ENCODE results near the gene SLC25A11.

The SLC25A11 gene

DNA sequence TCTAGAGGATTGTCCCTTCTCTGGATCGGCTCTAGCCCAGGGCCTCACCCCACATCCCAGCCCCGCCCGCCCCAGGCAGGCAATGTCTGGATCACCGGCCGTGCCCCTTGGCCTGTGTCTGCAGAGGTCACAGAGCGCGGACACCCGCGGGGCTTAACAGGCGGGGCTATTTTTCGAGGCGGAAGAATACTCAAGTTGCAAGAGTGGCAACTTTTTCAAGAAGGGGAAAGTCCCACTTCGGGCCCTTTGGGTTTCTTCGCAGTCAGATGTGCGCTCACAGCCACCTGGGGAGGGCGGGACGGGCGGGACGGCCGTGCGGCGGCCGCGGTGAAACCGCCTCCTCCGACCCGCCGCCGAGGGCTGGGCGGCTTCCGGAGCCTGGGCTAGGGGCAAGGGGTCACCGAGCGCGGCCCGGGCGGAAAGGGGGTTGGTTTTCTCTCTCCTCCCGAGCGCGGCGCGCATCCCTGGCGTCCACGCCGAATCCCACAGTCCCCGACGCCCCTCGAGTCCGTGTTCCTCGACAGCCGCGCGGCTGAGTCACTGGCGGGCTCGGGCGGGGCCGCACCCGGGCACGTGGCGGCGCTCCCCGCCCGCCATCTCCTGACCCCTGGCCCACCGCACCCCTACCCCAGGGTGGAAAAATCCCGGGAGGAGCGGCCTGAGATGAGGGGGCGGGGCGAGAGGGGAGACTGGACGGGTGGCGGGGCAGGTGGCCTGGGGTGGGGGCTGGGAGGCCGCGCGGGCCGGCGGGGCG, 9.7 kb upstream of the SLC25A11 start:
- TF ChIP-seq REST (IDR thresholded peaks at IDR 0.05; ENCODE audit: insufficient read depth in 1 of 2, low read depth in 2 of 2, low read length in 2 of 2), result no peak
- peak; percentile 29; the same call in 1 of the 2 replicates for TF ChIP-seq SIN3A (IDR thresholded peaks at IDR 0.05; ENCODE audit: borderline replicate concordance, insufficient read depth, low read length)
- no peak; the same call in 1 of the 2 replicates for TF ChIP-seq POLR2AphosphoS5 (IDR thresholded peaks at IDR 0.05; ENCODE audit: low read depth, low read length)
- TF ChIP-seq FOXP2 (optimal IDR thresholded peaks at IDR 0.05; ENCODE audit: borderline replicate concordance, extremely low read depth, extremely low read length, insufficient read depth), result peak; percentile 11
- 0 out of 2 replicates have a peak, but pooled peaks have one; percentile 12 for TF ChIP-seq TAF1 (IDR thresholded peaks at IDR 0.05; ENCODE audit: borderline replicate concordance, insufficient read depth, low read length)

DNA sequence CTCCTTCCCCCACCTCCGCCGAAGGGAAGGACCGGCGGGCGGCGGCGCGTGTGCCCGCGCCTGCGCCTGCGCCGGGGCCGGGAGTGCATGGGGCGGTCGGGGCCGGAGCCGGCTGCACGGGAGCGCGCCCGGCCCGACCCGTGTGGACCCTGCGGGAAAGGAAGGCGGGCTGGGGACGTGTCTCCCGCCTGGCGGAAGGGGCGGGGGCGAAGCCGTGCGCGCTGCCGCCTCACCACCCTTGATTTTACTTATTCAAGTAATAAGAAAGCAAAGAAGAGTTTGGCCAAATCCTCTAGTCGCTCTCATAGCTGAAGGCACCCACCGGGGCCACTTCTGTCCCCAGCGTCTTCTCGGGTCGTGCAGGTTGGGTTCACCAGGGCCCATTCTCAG, 9.1 kb upstream of the SLC25A11 start:
- TF ChIP-seq REST (IDR thresholded peaks at IDR 0.05; ENCODE audit: insufficient read depth in 1 of 2, low read depth in 2 of 2, low read length in 2 of 2), result no peak; a peak in 1 of 4 replicates
- TF ChIP-seq TAF1 (IDR thresholded peaks at IDR 0.05; ENCODE audit: borderline replicate concordance, insufficient read depth, low read length), result no peak
- TF ChIP-seq FOXP2 (optimal IDR thresholded peaks at IDR 0.05; ENCODE audit: borderline replicate concordance, extremely low read depth, extremely low read length, insufficient read depth), result peak; percentile 62
- TF ChIP-seq SIN3A (IDR thresholded peaks at IDR 0.05; ENCODE audit: borderline replicate concordance, insufficient read depth, low read length), result no peak
- TF ChIP-seq POLR2AphosphoS5 (IDR thresholded peaks at IDR 0.05; ENCODE audit: low read depth, low read length), result peak; percentile 50; the same call in 1 of the 2 replicates

DNA sequence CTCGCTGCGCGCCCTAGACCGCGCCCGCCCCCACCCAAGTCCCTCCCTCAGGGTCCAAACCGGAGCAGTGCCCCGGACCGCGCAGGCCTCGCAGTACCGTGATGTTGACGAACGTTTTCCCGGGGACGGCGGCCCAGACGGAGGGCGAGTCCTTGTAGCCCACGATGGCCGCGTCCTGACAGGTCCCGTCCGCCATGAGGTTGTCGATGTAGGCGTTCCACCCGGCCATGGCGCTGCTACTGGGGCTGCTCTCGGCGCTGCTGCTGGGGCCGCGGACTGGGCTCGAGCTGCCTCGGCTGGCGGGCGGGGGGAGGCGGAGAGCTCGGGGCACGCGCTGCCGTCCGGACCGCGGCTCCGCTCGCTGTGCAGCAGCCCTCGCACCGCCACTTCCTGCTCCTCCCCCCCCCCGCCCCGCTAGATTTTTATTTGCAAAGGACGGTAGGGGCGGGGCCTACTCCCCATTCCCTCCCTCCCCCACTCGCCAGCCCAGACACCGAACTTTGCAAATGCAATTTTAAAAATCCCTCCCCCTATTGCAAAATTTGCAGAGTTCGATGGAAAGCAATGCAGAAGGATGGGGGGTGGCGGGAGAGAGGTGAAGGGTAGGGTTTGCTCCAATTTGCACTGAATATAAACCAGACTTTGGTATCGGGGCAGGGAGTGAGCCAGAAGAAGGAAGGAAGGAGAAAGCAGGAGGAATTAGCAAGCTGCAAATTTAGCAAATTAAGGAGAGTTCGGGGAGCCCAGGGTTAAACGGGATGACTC, 8.5 kb upstream of the SLC25A11 start, which contains the start of gene PFN1:
Gene PFN1 (minus strand): TSS at position 365 of the 765 bp plus-strand sequence. CDS start 136 bp downstream, at position 229.
- TF ChIP-seq REST (IDR thresholded peaks at IDR 0.05; ENCODE audit: insufficient read depth in 1 of 2, low read depth in 2 of 2, low read length in 2 of 2) (no peak), POLR2AphosphoS5 (IDR thresholded peaks at IDR 0.05; ENCODE audit: low read depth, low read length) (peak; percentile 81), TAF1 (IDR thresholded peaks at IDR 0.05; ENCODE audit: borderline replicate concordance, insufficient read depth, low read length) (peak; percentile 91; the same call in 1 of the 2 replicates), FOXP2 (optimal IDR thresholded peaks at IDR 0.05; ENCODE audit: borderline replicate concordance, extremely low read depth, extremely low read length, insufficient read depth) (peak; percentile 48), SIN3A (IDR thresholded peaks at IDR 0.05; ENCODE audit: borderline replicate concordance, insufficient read depth, low read length) (0 out of 2 replicates have a peak, but pooled peaks have one; percentile 50)

DNA sequence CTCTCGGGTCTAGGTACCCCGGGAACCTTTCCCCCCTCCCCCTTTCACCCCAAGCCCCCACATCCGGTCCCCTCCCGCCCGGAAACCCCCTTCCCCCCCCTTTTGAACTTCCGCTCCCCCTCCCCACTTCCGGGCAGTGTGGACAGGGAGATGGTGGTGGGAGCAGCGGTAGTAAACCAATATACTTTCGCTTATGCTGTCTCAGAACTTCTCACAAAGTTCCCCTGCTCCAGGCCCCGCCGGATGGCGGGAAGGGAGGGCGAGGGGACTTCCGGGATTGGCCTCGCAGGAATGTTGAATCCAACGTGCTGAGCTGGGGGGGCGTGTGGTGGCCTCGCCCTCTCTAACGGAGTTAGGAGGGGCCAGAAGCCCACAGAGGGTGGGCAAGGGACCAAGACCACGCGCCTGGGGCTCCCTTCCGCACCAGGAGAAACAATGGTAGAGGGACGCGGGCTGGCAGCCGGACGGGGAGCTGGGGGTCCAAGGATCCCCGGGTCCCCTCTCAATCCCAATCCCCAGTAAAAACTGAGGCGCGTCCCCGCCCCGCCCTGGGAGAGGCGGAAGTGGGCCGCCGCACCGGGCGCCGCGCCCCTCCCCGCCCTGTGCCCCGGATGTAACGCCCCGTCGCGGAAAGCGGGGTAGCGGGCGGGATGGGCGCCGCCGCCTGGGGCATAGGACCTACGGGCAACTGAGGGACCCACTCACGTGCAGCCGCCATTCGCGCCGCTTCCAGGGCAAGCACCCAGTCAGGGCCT, 7.7 kb upstream of the SLC25A11 start:
- 0 out of 2 replicates have a peak, but pooled peaks have one; percentile 10 for TF ChIP-seq SIN3A (IDR thresholded peaks at IDR 0.05; ENCODE audit: borderline replicate concordance, insufficient read depth, low read length)
- TF ChIP-seq REST (IDR thresholded peaks at IDR 0.05; ENCODE audit: insufficient read depth in 1 of 2, low read depth in 2 of 2, low read length in 2 of 2), result 0 out of 4 replicates have a peak, but pooled peaks of 1 of the 2 experiments have one; percentile 13
- TF ChIP-seq FOXP2 (optimal IDR thresholded peaks at IDR 0.05; ENCODE audit: borderline replicate concordance, extremely low read depth, extremely low read length, insufficient read depth), result no peak
- TF ChIP-seq POLR2AphosphoS5 (IDR thresholded peaks at IDR 0.05; ENCODE audit: low read depth, low read length), result peak; percentile 57; the same call in 1 of the 2 replicates
- TF ChIP-seq TAF1 (IDR thresholded peaks at IDR 0.05; ENCODE audit: borderline replicate concordance, insufficient read depth, low read length), result 0 out of 2 replicates have a peak, but pooled peaks have one; percentile 34
